H9 (cell line): ENCODE data around the gene VPS51. TPM values are rescaled to one million over a fixed set of nuclear protein-coding genes. Genes with fewer than 3 reads are reported as not detected.

ENCODE experiments used
- DNase-seq: peaks from one replicate; pipeline ENCODE4 v3.0.0-alpha.2; 2017
- H2AFZ ChIP-seq: one replicate; pipeline ENCODE4 v1.6.1; 2013; ENCODE audit warnings: mild to moderate bottlenecking, low read length, control low read depth, moderate library complexity
- H2AK5ac ChIP-seq: 2 replicates; pipeline ENCODE4 v1.6.1; 2013; ENCODE audit warnings: low read length, control low read depth, mixed read lengths; ENCODE audit not compliant: insufficient read length
- H2BK120ac ChIP-seq: one replicate; pipeline ENCODE4 v1.6.1; 2013; ENCODE audit warnings: low read depth, mild to moderate bottlenecking, low read length, control low read depth, inconsistent platforms; ENCODE audit not compliant: poor library complexity, severe bottlenecking
- H2BK12ac ChIP-seq: 2 replicates; pipeline ENCODE4 v1.6.1; 2013; ENCODE audit warnings: low read length, control low read depth, mixed read lengths, low read depth; ENCODE audit not compliant: insufficient read length
- H2BK15ac ChIP-seq: 2 replicates; pipeline ENCODE4 v1.6.1; 2013; ENCODE audit warnings: low read depth, low read length, control low read depth
- H2BK20ac ChIP-seq: one replicate; pipeline ENCODE4 v1.6.1; 2013; ENCODE audit warnings: low read depth, mild to moderate bottlenecking, low read length, control low read depth, inconsistent platforms; ENCODE audit not compliant: poor library complexity, severe bottlenecking
- H2BK5ac ChIP-seq: 2 replicates; pipeline ENCODE4 v1.6.1; 2013; ENCODE audit warnings: low read length, control low read depth, mixed read lengths; ENCODE audit not compliant: insufficient read length
- H3K14ac ChIP-seq: 2 replicates; pipeline ENCODE4 v1.6.1; 2013; ENCODE audit warnings: low read length, control low read depth; ENCODE audit not compliant: insufficient read depth
- H3K18ac ChIP-seq: 2 replicates; pipeline ENCODE4 v1.6.1; 2013; ENCODE audit warnings: low read depth, mild to moderate bottlenecking, mixed read lengths, low read length, control low read depth; ENCODE audit not compliant: insufficient read length
- H3K23ac ChIP-seq: 2 replicates; pipeline ENCODE4 v1.6.1; 2013; ENCODE audit warnings: low read length, control low read depth, mixed read lengths, low read depth; ENCODE audit not compliant: insufficient read length
- H3K23me2 ChIP-seq: 2 replicates; pipeline ENCODE4 v1.6.1; 2013; ENCODE audit warnings: low read depth, mild to moderate bottlenecking, mixed read lengths, low read length, control low read depth; ENCODE audit not compliant: insufficient read length, poor library complexity, severe bottlenecking
- H3K27ac ChIP-seq: 2 replicates; pipeline ENCODE4 v1.5.1; 2013; ENCODE audit warnings: low read length, control low read depth, mixed read lengths, low read depth; ENCODE audit not compliant: insufficient read length
- H3K27me3 ChIP-seq: 2 replicates; pipeline ENCODE4 v1.6.1; 2013; ENCODE audit warnings: low read length, control low read depth, inconsistent platforms; ENCODE audit not compliant: insufficient read depth
- H3K4ac ChIP-seq: 2 replicates; pipeline ENCODE4 v1.6.1; 2013; ENCODE audit warnings: low read depth, mild to moderate bottlenecking, control low read depth, inconsistent platforms, low read length, moderate library complexity
- H3K4me1 ChIP-seq: 2 replicates; pipeline ENCODE4 v1.6.1; 2013; ENCODE audit warnings: low read length, control low read depth, inconsistent platforms; ENCODE audit not compliant: insufficient read depth
- H3K4me2 ChIP-seq: 2 replicates; pipeline ENCODE4 v1.6.1; 2013; ENCODE audit warnings: low read length, control low read depth, mixed read lengths; ENCODE audit not compliant: insufficient read length, insufficient read depth
- H3K56ac ChIP-seq: 2 replicates; pipeline ENCODE4 v1.6.1; 2013; ENCODE audit warnings: low read depth, mild to moderate bottlenecking, mixed read lengths, low read length, control low read depth; ENCODE audit not compliant: insufficient read length
- H3K79me1 ChIP-seq: 2 replicates; pipeline ENCODE4 v1.6.1; 2013; ENCODE audit warnings: low read depth, mild to moderate bottlenecking, moderate library complexity, low read length, control low read depth, inconsistent platforms; ENCODE audit not compliant: insufficient read depth, poor library complexity, severe bottlenecking
- H3K79me2 ChIP-seq: 2 replicates; pipeline ENCODE4 v1.6.1; 2013; ENCODE audit warnings: low read length, control low read depth, inconsistent platforms; ENCODE audit not compliant: insufficient read depth
- H3K9ac ChIP-seq: 2 replicates; pipeline ENCODE4 v1.6.1; 2013; ENCODE audit warnings: low read length, control low read depth, mixed read lengths; ENCODE audit not compliant: insufficient read length; ENCODE audit errors: extremely low read depth
- H3K9me3 ChIP-seq: one replicate; pipeline ENCODE4 v1.6.1; 2013; ENCODE audit warnings: low read depth, low read length, inconsistent platforms; ENCODE audit not compliant: control insufficient read depth
- H3T11ph ChIP-seq: one replicate; pipeline ENCODE4 v1.6.1; 2013; ENCODE audit warnings: mild to moderate bottlenecking, low read length, control low read depth, inconsistent platforms
- H4K20me1 ChIP-seq: one replicate; pipeline ENCODE4 v1.6.1; 2013; ENCODE audit not compliant: control insufficient read depth, insufficient read length, insufficient read depth
- H4K5ac ChIP-seq: 2 replicates; pipeline ENCODE4 v1.6.1; 2013; ENCODE audit warnings: low read depth, mild to moderate bottlenecking, mixed read lengths, low read length, control low read depth; ENCODE audit not compliant: insufficient read length
- H4K8ac ChIP-seq: replicated peaks from 2 replicates; pipeline ENCODE4 v1.6.1; 2013; ENCODE audit warnings: low read length, control low read depth, mixed read lengths, low read depth; ENCODE audit not compliant: insufficient read length
- H4K91ac ChIP-seq: 2 replicates; pipeline ENCODE4 v1.6.1; 2013; ENCODE audit warnings: low read depth, mild to moderate bottlenecking, moderate library complexity, mixed read lengths, low read length, control low read depth; ENCODE audit not compliant: insufficient read length
- H3K27ac Mint-ChIP-seq, 3 experiments: 2 replicates in 2 of 3; 3 replicates in 1 of 3; pipeline ENCODE4 v1.8.0; 2020 to 2021; ENCODE audit warnings: mixed read lengths in 3 of 3, mild to moderate bottlenecking in 1 of 3, moderate library complexity in 1 of 3
- H3K27me3 Mint-ChIP-seq: 2 replicates; pipeline ENCODE4 v1.8.0; 2021; ENCODE audit warnings: low read depth, mild to moderate bottlenecking, moderate library complexity, mixed read lengths
- H3K36me3 Mint-ChIP-seq, 3 experiments: 2 replicates in 2 of 3; 3 replicates in 1 of 3; pipeline ENCODE4 v1.8.0; 2020 to 2021; ENCODE audit warnings: low read depth in 3 of 3, mixed read lengths in 3 of 3; ENCODE audit not compliant: insufficient read depth in 1 of 3
- H3K4me1 Mint-ChIP-seq, 2 experiments: 2 replicates each; pipeline ENCODE4 v1.8.0; 2020; ENCODE audit warnings: mixed read lengths in 2 of 2
- H3K4me3 Mint-ChIP-seq, 2 experiments: 2 replicates in 1 of 2; 3 replicates in 1 of 2; pipeline ENCODE4 v1.8.0; 2020 to 2021; ENCODE audit warnings: mild to moderate bottlenecking in 2 of 2, mixed read lengths in 2 of 2, moderate library complexity in 1 of 2
- H3K9me3 Mint-ChIP-seq, 2 experiments: 2 replicates in 1 of 2; 3 replicates in 1 of 2; pipeline ENCODE4 v1.8.0; 2020; ENCODE audit warnings: mild to moderate bottlenecking in 2 of 2, mixed read lengths in 2 of 2, moderate library complexity in 1 of 2
- WGBS: extraction: QIAGEN DNeasy Blood & Tissue Kit; methylation state at CpG from one replicate; pipeline ENCODE4 v1.1.7; 2013; ENCODE audit warnings: missing lambda C conversion rate, low lambda C conversion rate, mixed read lengths; ENCODE audit not compliant: insufficient read length; ENCODE audit errors: extremely low coverage; 5-methylcytosine and 5-hydroxymethylcytosine counted together
- total RNA-seq: library from RNA; stranded (reverse); gene quantifications from 2 replicates; pipeline ENCODE4 v1.2.1, GENCODE V29; 2021
- TF ChIP-seq, protein P1 (sequence below): fragments of 200-600 bp; sonication (generic); conservative IDR thresholded peaks from 3 replicates; pipeline ENCODE4 v1.8.0; 2021; ENCODE audit warnings: antibody characterized with exemption, mild to moderate bottlenecking

The VPS51 gene
- total RNA-seq, 1 experiment from 2014 or later: 94.7 TPM

GRCh38 chr11:65159012-65159411 lies 63.0 kb downstream of the VPS51 start:
- Histone ChIP-seq H4K8ac (no peak overlapping the region), H2BK5ac (no peak overlapping the region), H3K4me2 (no peak overlapping the region), H2BK120ac (no peak overlapping the region), H3K23me2 (no peaks in the 10 kb centered on the region), H3K14ac (no peak overlapping the region), H3K4me1 (no peaks in the 10 kb centered on the region), H2AK5ac (no peak overlapping the region), H3K23ac (no peak overlapping the region), H3K27ac (no peak overlapping the region), H3K9ac (no peak overlapping the region), H3K4ac (no peak overlapping the region), H3K27me3 (no peaks in the 10 kb centered on the region), H4K20me1 (no peaks in the 10 kb centered on the region), H3K9me3 (no peaks in the 10 kb centered on the region), H2AFZ (no peak overlapping the region), H3T11ph (no peak overlapping the region), H4K5ac (no peak overlapping the region), H3K18ac (no peak overlapping the region), H2BK12ac (no peak overlapping the region), H2BK15ac (no peak overlapping the region), H3K79me2 (no peaks in the 10 kb centered on the region), H2BK20ac (no peak overlapping the region), H4K91ac (no peak overlapping the region), H3K79me1 (no peaks in the 10 kb centered on the region), H3K56ac (no peak overlapping the region)
- no peaks in the 10 kb centered on the region for H3K4me1 Mint-ChIP-seq
- no peak overlapping the region for H3K4me3 Mint-ChIP-seq
- no peaks in the 10 kb centered on the region for H3K9me3 Mint-ChIP-seq
- no peak overlapping the region for H3K27ac Mint-ChIP-seq
- WGBS: no CpG with 5 or more reads among the region's 5 CpGs
- TF ChIP-seq, protein P1, sequence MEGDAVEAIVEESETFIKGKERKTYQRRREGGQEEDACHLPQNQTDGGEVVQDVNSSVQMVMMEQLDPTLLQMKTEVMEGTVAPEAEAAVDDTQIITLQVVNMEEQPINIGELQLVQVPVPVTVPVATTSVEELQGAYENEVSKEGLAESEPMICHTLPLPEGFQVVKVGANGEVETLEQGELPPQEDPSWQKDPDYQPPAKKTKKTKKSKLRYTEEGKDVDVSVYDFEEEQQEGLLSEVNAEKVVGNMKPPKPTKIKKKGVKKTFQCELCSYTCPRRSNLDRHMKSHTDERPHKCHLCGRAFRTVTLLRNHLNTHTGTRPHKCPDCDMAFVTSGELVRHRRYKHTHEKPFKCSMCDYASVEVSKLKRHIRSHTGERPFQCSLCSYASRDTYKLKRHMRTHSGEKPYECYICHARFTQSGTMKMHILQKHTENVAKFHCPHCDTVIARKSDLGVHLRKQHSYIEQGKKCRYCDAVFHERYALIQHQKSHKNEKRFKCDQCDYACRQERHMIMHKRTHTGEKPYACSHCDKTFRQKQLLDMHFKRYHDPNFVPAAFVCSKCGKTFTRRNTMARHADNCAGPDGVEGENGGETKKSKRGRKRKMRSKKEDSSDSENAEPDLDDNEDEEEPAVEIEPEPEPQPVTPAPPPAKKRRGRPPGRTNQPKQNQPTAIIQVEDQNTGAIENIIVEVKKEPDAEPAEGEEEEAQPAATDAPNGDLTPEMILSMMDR: no peak
- peaks cover 6% of the 10 kb centered on the region for H3K27me3 Mint-ChIP-seq
- H3K36me3 Mint-ChIP-seq: no peaks in the 10 kb centered on the region
- DNase-seq: no peak
